Measurements from ENCODE around the gene STRBP.

STRBP gene

GRCh38 chr9:123073991-123074422 lies 194.4 kb downstream of the STRBP start:
- in situ Hi-C loops (cut with MboI; ENCODE audit: low sequenced_read_pairs): no loop called here

- in situ Hi-C loops (cut with MboI; ENCODE audit: low sequenced_read_pairs): no loop called here
Observed at GRCh38 chr9:123073441-123073840, 194.9 kb downstream of the STRBP start.

GRCh38 chr9:123072407-123072995 lies 195.9 kb downstream of the STRBP start:
- in situ Hi-C loops (cut with MboI; ENCODE audit: low sequenced_read_pairs): no loop called here
